ENCODE measurements around the gene SMCHD1.

Gene SMCHD1

DNA sequence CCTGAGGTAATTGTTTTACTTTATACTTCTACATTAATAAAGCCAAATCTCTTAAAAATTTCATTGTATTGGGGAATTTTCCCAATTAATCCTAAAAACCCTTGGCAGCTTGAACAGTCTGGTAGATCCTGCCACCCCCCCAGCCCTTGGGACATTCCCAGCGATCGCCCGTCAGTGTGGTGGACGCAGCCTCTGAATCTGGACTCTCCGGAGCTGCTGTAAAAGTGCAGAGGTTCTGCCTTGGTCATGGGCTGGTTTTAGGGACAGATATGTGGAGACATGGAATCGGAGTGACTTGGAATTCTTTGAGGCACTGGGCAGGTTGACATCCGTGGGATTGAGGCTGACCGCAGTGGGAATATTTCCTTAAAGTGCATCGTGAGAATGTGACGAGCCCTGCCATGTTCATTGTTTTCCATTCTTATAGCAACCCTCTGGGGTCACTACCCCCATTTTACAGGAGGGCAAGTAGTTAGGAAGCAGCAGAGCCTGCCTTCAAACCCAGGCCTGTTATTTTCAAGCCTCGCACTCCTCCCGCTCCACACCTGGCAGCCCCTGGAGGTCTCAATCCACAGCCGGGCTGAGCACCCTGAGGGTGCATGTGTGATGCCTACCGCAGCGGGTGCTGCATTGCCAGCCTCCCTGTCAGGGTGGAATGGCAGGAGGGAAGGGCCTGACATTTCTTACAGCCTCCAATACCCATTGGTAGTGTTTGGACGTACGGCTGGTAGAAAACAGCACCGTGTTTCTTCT lies 197.8 kb downstream of the SMCHD1 start:
- TF ChIP-seq POLR2AphosphoS5 (IDR thresholded peaks at IDR 0.05; ENCODE audit: low read depth, low read length): no peak
- TF ChIP-seq FOXP2 (optimal IDR thresholded peaks at IDR 0.05; ENCODE audit: borderline replicate concordance, extremely low read depth, extremely low read length, insufficient read depth): no peak
- no peak for TF ChIP-seq SIN3A (IDR thresholded peaks at IDR 0.05; ENCODE audit: borderline replicate concordance, insufficient read depth, low read length)

DNA sequence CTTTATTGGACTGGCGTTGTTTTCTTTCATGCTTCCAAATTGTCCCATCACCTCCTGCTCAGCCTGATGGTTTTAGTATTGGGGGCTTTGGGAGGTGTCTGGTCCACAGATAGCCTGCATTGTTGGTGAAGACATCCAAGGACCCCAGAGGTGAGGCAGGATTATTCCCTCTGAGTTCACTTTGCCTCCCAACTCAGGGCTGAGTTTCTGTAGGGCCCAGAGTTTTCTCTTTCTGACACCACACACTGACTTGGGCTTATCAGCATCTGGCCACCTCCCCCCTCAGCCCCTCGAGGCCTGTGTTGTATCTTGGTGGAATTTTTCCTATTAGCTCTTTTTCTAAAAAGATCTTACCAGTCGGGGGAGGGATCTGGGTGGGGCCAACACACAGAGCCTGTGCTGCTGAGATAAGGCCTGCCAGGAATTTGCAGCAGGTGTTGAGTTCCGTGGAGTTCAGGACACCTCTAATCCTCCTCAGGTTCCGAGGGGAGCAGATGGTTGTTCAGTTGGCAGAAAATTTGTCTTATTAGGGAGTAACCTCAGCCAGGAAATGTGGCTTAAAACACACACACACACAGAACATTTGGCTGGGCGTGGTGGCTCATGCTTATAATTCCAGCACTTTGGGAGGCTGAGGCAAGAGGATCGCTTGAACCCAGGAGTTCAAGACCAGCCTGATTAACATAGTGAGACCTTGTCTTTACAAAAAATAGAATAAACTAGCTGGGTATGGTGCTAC lies 198.6 kb downstream of the SMCHD1 start:
- no peak for TF ChIP-seq TAF1 (IDR thresholded peaks at IDR 0.05; ENCODE audit: borderline replicate concordance, insufficient read depth, low read length)

Measured in PFSK-1 (cell line).